Right forelimb (tissue), 1 donor: ENCODE data around the gene ADCY10.
A peak's percentile ranks its signal among the peaks of the same experiment; 100 is the strongest.
"Not testable (repeated sequence)": the region's sequence is repeated elsewhere in the genome, so short reads cannot be mapped to it uniquely, and the experiment has no call there.

Experiments
- DNase-seq: peaks from one replicate; pipeline ENCODE4 v3.0.0-alpha.2; 2018

Gene ADCY10, protein sequence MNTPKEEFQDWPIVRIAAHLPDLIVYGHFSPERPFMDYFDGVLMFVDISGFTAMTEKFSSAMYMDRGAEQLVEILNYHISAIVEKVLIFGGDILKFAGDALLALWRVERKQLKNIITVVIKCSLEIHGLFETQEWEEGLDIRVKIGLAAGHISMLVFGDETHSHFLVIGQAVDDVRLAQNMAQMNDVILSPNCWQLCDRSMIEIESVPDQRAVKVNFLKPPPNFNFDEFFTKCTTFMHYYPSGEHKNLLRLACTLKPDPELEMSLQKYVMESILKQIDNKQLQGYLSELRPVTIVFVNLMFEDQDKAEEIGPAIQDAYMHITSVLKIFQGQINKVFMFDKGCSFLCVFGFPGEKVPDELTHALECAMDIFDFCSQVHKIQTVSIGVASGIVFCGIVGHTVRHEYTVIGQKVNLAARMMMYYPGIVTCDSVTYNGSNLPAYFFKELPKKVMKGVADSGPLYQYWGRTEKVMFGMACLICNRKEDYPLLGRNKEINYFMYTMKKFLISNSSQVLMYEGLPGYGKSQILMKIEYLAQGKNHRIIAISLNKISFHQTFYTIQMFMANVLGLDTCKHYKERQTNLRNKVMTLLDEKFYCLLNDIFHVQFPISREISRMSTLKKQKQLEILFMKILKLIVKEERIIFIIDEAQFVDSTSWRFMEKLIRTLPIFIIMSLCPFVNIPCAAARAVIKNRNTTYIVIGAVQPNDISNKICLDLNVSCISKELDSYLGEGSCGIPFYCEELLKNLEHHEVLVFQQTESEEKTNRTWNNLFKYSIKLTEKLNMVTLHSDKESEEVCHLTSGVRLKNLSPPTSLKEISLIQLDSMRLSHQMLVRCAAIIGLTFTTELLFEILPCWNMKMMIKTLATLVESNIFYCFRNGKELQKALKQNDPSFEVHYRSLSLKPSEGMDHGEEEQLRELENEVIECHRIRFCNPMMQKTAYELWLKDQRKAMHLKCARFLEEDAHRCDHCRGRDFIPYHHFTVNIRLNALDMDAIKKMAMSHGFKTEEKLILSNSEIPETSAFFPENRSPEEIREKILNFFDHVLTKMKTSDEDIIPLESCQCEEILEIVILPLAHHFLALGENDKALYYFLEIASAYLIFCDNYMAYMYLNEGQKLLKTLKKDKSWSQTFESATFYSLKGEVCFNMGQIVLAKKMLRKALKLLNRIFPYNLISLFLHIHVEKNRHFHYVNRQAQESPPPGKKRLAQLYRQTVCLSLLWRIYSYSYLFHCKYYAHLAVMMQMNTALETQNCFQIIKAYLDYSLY (N-terminal part only)

DNA sequence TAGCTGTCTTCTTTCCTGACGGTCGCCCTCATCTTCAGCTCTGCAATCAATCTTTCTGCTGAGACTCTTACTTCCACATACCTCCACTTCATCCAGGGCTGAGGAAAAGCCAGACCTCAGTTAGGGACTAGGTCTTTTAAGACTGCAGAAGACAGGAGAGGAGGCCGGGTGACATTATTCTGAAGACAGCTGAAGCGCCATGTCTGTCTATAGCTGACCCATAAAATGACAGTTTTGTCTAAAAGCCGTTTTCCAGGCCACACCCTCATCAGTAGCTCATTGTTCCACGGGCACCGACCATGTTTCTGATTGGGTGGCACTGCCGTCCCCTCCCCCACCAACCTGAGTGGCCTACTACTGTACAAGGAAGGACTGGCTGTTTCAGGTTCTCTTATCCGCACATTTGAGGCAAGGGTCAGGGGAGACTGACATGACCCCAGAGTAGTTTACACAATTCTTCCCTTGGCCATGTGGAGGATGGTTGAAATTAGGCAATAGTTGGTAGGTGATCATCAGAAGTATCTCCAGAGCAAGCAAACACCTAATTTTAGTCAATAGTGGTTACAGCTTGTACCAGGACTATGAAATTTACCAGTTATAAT is at the start of gene ADCY10:
Gene ADCY10 (minus strand): TSS at position 240 of the 602 bp plus-strand sequence. CDS start 8,994 bp downstream, outside the sequence.
- DNase-seq, result no peak

DNA sequence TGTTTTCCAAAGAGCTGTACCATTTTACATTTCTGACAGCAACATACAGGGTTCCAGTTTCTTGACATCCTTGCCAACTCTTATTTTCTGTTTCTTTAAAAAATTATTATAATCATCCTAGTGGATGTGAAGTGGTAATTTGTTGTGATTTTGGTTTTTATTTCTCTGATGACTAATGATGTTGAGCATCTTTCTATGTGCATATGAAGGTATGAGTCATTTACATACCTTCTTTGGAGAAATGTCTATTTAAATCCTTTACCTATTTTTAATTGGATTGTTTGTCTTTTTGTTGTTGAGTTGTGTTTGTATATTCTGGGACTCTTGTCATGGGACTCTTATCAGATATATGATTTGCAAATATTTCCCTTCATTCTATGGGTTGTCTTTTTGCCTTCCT is 43.8 kb upstream of the ADCY10 start:
- no peak for DNase-seq

DNA sequence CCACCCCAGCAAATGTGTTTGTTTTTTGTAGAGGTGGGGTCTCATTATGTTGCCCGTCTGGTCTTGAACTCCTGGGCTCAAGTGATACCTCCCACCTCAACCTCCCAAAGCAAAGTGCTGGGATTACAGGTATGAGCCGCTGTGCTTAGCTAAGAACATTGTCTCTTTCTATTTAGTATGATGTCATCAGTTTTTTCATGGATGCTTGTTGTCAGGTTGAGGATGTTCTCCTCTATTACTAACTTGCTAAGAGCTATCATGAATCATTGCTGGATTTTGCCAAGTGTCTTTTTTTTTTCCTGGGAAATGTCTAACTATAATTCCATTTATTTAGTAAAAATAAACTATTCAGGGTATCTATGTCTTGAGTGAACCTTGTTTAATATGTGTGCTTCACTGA is 42.0 kb upstream of the ADCY10 start:
- no peak for DNase-seq

DNA sequence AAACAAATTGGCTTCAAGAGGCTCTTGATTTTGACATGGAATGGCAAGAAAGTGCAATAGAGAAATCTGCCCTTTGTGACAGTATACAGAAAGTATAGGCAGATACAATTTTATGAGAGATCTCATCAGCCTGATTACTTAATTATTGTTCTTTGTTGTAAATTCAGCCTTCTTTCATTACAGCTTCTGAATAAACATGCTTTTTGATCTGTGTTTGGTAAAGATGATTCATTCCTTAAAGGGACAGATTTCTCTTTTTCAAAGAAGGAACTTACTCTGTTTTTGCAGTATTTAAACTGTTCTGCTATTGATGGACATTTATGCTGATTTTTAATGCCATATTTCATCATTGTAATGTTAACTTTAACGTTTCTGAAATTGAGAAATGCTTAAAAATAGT is 36.6 kb upstream of the ADCY10 start:
- DNase-seq, result no peak

DNA sequence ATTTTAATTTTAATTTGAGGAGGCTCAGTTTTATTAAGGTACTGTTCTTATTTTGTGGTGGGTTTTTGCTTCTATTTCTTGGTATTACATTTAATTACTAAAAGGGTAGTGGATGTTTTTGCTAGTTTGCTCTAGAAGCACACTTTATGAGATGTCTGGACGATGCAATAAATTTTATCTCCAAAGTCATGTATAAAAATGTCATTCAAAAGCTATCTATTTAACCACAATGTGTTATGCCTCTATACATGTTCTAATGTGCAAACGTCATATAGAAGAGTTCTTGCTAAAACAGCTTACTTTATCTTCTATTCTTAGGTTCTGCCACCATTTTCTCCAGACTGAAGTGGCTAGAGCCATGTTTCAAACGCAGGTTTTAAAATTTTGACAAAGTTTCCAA is 35.9 kb upstream of the ADCY10 start:
- DNase-seq, result no peak

DNA sequence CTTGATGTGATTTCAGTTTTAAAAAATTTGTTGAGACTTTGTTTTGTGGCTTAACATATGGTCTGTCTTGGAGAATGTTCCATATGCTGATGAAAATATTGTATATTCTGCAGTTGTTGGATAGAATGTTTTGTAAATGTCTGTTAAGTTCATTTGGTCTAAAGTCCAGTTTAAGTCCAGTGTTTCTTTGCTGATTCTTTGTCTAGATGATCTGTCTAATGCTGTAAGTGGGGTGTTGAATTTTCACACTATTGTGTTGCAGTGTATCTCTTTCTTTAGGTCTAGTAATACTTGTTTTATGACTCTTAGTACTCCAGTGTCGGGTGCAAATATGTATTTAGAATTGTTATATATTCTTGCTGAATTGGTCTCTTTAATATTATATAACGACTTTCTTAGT is 33.8 kb upstream of the ADCY10 start:
- no peak for DNase-seq

DNA sequence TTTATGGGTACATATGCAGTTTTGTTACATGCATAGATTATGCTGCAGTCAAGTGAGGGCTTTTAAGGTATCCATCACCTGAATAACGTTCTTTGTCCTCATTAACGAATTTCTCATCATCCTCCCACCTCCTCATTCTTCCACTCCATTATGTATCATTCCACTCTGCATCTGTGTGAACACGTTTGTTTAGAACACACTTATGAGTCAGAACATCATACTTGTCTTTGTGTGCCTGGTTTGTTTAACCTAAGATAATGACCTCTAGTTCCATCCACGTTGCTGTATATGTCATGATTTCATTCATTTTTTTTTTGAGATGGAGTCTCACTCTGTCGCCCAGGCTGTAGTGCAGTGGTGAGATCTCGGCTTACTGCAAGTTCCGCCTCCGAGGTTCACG is 29.6 kb upstream of the ADCY10 start:
- DNase-seq, result no peak

DNA sequence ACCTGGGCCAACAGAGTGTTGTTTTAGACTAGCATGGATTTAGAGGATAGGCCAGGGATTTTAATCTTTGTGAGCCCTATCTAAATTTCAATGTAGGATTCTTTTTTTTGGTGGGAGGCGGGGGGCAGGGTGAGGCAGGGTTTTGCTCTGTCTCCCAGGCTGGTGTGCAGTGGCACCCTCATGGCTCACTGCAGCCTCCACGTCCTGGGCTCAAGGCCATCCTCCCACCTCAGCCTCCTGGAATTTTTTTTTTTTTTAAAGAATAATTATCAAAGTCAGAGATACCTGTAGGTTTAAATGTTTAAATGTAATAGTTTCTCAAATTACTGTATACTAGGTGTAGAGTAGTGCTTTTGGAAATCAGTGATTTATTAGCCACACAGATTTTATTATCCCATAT is 26.3 kb upstream of the ADCY10 start:
- DNase-seq, result no peak

DNA sequence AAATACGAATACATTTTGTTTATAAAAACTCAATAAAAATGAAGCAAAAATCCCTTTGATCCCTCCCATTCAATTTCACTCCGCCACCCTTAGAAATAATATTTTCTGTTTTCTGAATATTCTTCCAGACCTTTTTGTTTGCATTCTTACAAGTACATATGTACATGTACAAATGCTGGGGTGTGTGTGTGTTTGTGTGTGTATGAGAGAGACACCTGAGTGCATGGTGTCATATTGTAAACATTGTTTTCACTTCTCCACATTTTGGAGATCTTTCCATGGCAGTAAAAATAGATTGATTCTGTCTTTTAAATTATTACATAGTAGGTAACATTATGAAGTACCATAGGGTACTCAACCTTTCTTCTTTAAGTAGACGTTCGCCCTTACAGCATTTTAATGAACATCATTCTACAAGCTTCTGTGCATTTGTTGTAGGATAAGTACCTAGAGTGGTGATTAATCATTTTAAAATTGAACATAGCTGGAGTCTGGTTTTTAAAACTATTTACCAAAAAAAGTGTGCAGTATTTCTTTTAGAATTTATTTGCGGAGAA is 24.2 kb upstream of the ADCY10 start:
- DNase-seq, result no peak

DNA sequence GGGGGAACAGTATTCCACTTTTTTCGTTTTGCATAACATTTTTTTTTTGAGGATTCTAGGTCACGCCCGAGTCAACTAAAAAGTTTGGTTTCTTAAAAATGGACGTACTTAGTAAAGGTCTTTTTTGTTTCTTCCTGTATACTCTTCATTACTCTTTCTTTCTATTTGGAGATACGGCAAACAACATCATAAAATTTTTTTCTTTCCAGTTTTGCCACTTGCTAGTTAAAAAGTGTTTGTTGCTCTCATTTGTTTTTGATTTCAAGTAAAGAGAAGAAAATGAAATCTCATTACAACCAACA is 23.7 kb upstream of the ADCY10 start:
- DNase-seq, result no peak

DNA sequence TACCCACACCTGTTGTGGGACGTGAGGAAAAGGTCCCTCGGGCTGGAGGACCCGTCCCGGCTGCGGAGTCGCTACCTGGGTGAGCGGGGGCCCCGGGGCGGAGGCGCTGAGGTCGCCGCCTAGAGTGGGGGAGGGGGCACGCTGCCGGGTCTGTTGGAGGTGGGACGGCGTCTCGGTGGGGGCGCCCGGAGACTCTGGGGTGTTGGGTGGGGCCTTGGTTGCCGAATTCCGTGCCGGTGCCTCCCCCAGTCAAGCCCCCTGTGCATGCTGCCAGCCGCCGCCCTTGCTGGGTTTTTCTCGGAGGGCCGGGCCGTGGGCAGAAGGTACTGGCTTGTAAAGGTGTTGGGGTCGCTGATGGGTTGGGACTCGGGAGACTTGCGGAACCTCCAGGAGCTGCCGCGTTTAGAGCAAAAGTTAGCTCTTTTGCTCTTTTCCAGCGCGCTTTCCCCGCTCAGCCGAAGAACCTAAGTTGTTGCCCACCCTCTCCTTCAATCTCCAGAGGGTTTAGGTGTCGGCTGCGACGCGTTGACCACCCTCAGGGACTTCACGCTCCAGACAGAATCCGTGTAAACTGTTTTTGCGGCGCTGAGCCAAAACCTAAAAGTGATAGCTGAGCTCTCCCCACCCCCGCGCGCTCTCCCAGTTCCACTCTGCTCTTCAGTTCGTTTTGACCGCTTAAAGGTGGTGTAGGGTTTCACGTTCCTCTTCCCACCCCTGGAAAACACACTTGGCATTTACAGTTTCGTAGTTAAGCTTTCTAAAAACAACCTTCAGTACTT is 23.2 kb upstream of the ADCY10 start, which contains the start of gene MPC2:
Gene MPC2 (minus strand): TSS at position 143 of the 779 bp plus-strand sequence. CDS start 1,231 bp downstream, outside the sequence.
- peak; percentile 79 for DNase-seq

DNA sequence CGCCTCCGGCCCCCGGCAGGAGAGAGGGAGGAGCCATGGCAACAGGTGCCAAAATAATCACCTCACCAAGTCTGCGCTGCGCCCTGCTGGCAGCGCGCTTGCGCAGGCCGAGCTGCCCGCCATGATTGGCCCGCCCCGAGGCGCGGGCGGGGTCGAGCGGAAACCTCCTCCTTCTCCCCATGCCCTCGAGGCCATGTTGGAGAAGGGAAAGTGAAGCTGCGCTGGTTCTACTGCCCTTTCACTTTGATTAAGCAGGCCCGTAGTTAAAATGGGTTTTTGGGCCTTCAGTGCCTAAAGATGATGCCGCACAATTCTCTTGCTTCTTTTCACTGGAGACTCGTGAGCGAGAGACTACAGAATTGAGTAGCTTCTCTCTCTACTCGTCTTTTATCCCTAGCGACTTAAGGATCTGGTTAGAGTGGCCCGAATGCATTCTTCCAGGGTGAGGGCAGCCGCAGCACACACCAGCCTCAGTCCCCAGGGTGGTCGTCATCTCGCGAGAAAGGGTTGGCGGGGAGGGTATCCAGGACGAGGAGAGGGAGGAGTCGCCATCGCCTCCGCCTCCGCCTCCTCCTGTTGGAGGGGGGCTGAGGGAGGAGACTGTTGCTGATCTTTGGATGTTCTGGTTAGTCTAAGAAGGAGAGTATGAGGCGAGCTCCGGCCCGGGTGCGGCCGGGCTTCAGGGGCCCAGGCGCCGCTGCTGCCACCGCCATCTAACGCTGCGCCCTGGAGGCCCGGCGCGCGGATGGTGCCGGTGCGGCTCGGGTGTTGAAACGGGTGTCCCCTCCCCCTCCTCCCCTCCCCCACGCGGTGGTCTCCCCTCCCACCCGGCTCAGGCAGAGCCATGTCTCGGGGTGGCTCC is 22.4 kb upstream of the ADCY10 start, which contains the start of gene DCAF6:
Gene DCAF6 (plus strand): TSS at position 616 of the 862 bp plus-strand sequence. CDS start 229 bp downstream, at position 845.
- peak; percentile 98 for DNase-seq

DNA sequence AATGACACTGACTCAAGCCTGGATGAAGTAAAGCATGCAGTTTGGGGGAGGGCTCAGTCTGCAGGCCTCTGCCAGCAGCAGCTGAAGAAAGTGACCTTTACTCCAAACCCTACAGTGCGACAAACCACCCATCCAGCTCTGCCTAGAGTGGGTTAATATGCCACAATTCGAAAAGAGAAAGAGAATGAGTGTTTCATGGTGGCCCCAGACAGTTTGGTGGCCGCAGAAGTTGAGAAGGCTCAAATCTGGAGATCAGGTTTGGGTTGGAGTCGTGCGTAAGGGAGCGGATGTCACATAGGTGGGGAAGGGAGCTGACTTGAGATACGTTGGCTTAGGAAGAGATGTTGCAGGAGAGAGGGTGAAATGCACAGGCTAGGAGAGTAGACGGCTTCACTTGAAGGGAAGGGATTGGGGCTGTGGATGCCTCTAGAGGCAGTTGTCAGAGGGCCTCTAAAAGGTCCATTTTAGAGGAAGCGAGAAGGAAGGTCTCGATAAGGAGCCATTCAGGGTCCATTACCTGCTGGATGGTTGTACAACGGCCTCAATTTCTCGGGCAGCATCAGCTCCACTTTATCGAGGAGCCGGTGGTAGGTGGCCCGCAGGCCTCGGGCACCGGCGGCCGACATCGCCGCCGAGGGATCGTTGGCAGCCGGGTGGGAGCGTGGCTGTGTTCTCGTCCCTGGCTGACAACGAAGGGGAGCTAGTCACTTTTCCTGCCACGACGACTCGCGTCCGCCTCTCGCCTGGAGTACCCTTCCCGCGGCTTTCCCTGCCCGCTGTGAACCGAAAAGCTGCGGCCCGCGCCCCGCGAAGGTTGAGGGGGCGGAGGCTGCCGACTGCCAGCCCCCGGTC is 21.5 kb upstream of the ADCY10 start:
- DNase-seq, result no peak

DNA sequence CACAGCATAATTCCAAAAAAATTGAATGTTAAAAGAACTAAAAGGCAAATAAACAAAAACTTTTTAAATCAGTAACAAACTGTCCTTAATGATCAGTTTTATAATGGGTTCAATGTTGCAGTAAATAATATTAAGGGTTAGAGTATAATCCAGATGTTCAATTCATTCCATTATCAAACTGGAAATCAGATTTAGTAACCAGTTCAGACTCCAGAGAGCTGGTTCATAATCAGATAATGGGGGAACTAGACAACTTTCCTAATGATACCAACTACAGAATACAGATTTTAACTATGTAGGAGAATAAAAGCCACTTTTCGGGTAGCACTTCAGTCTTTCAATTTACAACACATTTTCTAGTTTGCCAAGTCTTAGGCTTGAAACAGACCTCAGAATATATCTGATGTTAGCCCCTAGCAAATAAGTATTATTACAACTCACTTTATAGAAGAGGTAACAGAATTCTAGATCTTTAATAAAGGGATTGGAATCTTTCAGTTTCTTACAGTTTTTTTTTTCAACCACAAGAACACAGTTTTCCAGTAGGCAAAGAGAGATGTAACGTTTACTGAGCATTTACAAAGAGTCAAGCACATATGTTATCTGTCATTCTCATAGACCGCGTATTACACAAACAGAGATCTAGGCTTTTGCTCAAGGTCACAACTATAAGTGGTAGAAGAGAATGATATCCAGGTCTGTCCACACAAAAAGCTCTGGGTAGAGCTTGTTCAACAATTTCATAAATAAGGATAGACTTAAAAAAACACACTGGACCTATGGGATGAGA is 20.7 kb upstream of the ADCY10 start:
- DNase-seq, result no peak

DNA sequence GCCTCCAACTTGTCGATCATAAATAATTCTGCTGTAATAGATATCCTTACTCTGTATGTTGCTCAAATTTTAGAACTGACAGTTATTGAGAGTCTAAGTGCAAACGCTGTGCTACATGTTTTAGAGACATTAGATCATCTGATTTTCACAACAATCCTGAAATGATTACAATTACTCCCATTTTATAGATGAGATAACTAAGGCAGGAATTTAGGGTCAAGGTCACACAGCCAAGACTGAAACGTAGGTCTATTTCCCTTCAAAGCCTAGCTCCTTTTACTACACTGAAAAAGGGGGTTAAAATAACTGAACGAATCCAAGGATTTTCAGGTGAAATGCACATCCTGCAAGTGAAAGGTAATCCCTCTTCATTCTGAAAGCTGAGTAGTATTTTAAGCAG is 19.9 kb upstream of the ADCY10 start:
- DNase-seq, result no peak

DNA sequence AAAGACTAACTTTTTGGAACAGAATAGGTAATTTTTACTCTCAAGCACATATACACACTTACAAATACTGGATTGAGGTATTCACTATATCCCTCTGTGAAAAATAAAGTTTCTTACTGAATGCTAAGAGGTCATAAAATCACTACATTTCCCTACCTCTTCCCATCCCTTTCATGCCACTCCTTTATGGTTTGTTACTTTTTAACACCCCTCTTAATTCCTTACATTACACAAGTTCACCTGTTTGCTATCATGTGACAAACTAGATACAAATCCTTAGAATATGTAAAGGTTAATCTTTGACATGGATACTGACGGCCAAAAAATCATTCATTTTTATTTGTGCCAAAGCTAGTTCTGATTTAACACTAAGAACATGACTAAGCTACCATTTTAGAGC is 15.8 kb upstream of the ADCY10 start:
- no peak for DNase-seq

DNA sequence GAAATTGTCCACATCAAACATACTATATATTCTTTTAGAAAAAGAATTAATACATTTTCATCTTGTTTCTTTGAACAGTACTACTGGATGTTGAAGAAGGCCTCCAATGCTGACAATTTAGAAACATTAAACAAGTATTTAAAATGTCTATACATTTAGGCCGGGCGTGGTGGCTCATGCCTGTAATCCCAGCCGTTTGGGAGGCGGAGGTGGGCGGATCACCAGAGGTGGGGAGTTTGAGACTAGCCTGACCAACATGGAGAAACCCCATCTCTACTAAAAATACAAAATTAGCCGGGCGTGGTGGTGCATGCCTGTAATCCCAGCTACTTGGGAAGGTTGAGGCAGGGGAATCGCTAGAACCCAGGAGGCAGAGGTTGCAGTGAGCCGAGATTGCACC is 15.0 kb upstream of the ADCY10 start:
- DNase-seq, result not testable (repeated sequence)

DNA sequence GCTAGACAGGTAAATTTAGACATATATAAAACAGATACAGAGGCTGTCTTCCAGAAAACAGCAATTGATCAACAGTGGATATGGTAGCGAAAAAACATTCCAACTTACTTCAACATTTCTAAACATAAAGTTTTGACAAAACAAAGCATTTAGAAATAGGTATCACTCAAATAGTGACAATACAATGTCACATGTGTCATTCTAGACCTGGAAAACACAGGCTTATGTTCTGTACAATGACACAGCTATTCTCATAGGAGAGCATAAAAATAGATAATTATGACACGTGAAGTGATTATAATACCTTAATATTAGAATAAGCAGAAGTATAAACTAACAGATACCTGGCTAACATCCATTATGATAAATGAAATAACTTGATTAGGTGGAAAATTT is 14.5 kb upstream of the ADCY10 start:
- no peak for DNase-seq
